ENCODE results near the gene EXOC4.

Gene EXOC4

DNA sequence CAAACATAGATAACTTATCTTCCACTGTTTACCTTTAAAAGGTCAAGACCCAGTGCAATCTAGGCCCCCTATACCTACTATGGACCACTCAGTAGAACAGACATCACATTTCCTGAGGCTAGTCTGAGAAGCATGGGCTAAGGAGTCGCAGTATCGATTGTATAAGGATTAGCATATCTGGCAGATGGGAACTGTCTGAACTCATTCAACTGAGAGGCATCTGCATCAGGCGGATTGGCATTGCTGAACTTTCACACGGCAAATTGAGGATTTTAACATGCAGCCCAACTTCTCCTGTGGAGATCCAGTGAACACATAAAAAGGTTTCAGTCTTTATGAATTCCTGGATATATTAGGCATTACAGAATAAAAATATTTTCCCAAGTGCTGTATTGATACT, 785.1 kb downstream of the EXOC4 start:
- DNase-seq (ENCODE audit: low spot score), result no peak

DNA sequence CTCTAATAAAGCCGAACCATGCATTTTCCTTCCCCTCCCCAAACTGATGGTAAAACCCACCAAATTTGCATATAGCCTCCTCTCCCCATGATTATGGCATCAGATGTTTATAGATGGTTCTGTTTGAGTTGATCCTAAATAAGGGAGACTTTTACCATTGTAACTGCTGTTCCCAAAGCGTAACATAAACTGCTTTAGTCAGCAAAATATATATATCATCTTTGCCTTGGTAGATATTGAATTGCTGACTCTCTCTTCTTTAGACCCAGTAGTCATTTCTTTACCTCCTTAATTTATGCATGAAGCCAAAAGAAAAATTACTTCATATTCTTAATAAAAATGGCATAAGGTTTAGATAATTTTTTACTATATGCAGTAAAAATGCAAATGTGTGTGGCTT, 788.1 kb downstream of the EXOC4 start:
- DNase-seq (ENCODE audit: low spot score), result no peak

DNA sequence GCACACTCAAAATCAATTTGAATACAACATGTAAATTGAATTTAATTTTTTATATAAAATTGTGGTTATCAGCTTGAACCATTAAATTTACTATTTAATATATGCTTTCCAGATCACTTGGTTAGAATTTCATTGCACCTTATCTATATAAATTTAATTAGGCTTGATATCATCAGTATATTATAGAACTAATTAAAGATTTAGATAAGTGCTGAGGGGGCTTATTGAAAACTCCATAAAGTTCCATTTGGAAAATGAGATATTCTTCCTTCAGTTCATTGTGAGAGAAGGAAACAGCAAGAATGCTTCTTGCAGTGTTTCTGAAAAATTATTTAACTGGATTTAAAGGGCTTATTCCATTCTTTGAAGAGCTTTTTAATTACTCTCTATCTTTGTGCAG, 788.6 kb downstream of the EXOC4 start:
- DNase-seq (ENCODE audit: low spot score), result no peak

DNA sequence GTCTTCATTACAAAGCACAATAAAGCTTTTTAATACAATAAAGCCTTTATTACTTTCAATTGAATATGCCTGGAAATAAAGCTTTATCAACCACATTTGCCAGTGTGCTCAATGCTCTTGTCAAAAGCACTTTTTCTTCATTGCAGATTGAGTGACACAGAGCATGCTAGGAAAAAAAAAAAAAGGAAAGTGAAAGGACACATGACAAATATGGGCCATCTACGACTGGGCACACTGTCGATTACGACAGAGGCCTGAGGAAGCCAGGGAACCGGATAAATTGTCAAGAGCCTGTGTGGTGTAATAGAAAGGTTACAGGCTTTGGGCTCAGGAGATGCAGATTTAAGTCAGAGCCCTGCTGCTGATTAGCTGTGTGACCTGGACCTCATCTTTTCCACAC, 789.4 kb downstream of the EXOC4 start:
- DNase-seq (ENCODE audit: low spot score), result no peak

DNA sequence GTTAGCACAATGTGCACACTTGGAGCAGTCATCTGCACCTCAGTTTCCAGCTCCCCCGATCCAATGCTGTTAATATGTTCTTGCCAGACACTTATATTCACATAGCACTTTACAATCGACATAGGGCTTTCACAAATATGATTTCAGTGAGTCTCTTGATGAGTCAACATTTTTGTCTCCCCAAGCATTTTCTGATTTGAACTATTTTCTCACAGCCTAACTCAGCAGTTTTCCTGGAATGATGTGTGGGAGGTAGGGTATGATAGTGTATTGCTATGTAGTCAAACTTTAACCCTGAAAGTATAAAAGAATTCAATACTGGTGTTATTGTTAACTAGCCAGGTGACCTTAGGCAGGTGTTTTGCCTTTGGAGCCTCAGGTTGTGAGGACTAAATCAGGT, 791.8 kb downstream of the EXOC4 start:
- DNase-seq (ENCODE audit: low spot score), result no peak

DNA sequence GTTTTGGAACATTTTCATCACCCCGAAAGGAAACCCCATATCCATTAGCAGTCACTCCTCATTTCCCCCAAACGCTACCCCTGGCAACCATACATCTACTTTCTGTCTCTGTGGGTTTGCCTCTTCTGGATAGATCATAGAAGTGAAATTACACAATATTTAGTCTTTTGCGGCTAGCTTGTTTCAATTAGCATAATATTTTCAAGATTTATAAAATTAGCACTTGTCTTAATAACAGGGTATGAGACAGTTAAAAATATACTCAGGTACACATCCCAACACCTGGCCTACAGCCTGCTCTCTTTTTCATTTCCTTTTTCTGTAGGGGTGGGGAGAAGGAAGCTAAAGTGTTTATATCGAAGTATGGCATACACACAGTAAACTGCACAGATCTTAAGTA, 792.8 kb downstream of the EXOC4 start:
- no peak for DNase-seq (ENCODE audit: low spot score)

DNA sequence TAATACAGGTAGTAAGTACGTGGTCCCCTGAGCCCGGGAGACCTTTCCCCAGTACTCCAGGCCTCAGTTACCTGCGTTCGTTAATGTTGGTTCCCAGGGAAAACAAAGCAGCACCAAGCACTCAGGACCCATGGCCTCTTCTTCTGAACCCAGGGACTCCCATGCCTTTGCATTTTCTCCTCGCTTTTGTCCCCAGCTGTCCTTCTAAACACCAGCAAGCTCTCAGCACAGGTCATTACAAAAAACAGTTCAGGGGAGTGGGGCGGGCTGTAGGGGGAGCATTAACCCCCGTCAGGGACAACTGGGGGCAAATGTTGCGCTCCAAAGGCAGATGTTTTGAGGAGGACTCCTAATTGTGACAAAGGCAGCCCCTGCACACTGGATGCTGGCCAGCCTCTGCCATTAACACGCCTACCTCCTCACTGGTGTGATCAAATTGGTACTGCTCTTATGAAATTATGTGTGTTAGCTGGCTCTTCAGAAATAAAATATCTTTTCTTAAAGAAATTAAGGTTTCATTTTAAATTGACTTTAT, 793.8 kb downstream of the EXOC4 start:
- no peak for DNase-seq (ENCODE audit: low spot score)

DNA sequence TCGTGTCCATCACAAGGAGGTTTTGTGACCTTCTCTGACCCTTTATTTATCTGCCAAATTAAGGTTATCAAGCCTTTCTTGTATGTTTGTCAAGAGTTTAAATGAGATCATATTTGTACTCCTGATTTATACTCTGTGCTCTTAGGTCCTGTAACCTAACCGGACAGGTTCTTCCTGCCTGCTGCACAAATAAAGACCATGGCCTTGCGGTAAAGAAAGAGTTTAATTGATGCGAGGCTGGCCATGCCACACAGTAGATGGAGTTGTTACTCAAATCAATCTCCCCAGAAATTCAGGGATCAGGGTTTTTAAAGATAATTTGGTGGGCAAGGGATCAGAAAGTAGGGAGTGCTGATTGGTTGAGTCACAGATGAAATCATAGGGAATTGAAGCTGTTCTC, 794.8 kb downstream of the EXOC4 start:
- DNase-seq (ENCODE audit: low spot score), result no peak

DNA sequence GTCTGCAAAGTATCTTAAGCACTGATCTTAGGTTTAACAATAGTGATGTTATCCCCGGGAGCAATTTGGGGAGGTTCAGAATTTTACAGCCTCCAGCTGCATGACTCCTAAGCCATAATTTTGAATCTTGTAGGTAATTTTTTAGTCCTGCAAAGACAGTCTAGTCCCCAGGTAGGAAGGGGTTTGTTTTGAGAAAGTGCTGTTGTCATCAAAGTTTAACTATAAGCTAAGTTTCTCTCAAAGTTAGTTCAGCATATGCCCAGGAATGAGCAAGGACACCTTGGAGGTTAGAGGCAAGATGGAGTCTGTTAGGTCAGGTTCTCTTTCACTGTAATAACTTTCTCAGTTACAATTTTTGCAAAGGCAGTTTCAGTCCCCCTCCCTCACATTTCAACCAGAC, 795.3 kb downstream of the EXOC4 start:
- DNase-seq (ENCODE audit: low spot score), result no peak

DNA sequence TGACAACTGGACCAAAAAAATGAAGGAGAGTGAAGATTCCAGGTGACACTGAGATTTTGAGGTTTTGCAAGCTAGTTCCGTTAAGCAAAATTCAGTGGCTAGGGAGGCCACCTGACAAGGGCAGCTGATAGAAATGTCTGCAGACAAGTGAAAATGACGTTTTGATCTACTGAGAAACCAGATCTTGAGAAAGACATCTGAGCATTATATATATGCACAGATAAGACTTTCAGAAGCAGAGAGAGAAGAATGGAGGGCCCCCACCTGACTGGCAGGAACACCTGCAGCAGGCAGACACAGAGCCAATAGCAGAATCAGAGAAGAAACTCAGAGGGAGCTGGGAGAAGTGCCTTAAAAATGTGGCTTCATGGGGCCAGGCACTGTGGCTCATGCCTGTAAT, 798.1 kb downstream of the EXOC4 start:
- no peak for DNase-seq (ENCODE audit: low spot score)

DNA sequence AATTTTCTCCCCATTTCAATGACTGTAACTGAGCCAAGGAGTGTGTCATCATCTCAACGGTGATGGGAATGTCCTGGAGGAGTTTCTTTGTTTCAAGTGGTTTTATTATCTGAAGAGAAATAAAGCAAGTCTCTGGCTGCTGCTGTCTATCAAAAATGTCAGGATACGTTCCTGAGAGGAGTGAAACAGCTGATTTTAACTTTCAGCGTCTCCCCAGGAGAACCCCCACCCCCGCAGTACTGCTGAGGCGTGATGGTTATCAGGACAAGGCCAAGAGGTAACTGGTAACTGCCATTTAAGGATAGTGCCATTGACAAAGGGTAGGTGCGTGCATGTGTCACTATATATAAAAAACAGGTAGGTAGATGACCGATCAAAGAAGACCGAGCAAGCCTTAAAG, 803.9 kb downstream of the EXOC4 start:
- DNase-seq (ENCODE audit: low spot score), result no peak

DNA sequence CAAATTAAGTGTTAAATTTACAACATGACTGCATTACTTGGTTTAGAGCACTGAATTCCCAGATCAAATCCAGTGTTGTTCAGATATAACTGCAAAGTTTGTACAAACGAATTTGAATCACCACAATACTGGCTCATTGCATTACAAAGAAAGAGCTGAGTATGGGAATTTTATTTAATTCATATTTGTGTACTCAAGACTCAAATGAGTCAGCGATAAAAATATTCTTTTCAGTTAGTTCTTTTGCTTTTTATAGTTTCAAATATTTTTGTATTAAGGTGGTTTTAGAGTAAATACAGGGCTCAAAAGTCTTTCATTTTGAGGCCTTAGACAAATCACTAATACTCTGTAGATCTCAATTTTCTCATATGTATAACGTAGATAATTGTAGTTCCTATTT, 805.6 kb downstream of the EXOC4 start:
- DNase-seq (ENCODE audit: low spot score), result no peak

DNA sequence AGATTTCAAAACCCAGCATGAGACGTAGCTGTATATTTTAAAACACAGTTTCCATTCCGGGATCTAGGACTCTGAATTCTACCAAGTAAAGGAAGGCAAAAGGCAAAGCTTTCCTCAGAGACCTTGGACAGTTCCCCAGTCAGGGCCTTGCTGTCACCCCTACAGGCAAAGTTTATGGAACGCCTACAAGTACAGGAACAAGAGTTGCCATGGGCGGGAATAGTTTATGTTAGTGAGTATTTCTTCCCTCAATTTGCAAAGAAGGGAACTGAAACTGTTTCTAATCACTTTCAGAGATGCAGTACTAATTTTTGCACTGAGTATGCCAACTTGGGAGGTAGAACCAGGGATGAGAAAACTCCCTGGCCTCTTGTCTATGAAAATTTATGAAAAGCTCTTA, 806.1 kb downstream of the EXOC4 start:
- no peak for DNase-seq (ENCODE audit: low spot score)

DNA sequence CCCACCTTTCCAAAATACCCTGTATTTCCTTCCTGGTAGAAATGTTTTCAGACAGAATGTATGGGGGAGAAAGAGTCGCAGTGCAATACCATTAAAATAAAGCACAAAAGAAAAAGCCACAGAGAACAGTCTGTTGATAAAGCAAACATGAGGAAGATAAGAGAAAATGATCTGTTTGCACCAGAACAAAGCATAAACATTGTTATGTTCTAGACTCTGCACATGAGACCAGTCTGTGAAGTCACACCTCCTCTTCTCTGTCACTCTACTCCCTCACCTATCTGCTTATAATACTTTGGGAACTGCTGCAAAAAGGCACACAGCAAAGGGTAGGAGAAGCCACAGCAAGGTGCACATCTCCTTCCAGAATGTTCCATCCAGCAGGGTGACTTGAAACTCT, 807.0 kb downstream of the EXOC4 start:
- no peak for DNase-seq (ENCODE audit: low spot score)

DNA sequence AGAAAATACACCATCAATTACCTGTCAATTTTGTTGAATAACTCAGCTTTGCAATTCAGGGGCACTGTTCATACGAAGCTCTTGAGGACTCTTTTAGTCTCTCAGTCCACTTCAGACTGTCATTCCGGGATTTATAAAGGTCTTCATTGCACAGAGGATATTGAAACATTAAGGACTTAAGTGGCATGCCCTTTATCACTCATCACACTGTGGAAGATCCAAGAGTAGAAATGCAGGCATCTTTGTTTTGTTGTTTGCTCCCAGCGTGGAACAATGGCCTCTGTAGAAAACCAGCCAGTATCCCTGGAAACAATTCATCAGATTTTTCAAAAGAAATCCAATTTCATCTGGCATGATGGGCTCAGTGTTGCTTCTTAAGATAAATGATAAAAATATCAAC, 808.0 kb downstream of the EXOC4 start:
- DNase-seq (ENCODE audit: low spot score), result no peak

DNA sequence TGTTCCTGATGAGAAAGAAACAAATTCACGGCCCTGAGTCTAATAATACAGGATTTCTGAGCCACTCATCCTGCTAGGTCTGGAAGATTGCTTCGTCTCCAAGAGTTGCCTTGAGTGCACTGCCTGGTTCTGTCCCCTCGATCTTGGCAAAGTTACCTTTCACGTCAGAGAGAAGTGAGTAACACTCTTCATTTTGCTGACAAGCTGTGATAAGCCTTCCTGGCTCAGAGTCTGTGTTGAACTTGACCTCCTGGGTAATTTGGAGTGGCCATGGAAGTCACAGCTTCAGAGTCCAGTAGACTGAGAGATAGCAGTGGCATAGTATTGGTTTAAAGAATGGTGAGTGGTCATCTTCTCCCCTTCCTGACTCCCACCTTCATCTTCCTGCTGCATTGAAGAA, 809.6 kb downstream of the EXOC4 start:
- DNase-seq (ENCODE audit: low spot score), result no peak

DNA sequence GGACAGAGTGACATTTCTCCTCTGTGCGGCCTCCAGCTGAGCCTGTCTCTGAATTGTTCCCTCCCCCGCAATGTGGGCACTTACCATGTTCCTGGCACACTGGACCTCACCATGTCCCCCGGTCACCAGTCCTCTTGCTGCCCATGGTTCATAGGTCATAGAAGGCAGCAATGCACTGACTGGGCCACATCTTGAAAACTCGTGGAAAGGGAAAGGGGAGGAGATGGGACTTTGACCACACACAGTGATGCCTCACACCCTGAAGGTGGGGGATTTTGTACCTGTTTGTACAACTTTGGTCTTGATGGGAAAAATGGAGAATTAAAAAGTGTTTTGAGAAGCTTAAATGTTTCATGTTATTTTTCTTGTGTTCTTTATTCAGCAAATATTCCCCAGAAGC, 812.5 kb downstream of the EXOC4 start:
- no peak for DNase-seq (ENCODE audit: low spot score)

DNA sequence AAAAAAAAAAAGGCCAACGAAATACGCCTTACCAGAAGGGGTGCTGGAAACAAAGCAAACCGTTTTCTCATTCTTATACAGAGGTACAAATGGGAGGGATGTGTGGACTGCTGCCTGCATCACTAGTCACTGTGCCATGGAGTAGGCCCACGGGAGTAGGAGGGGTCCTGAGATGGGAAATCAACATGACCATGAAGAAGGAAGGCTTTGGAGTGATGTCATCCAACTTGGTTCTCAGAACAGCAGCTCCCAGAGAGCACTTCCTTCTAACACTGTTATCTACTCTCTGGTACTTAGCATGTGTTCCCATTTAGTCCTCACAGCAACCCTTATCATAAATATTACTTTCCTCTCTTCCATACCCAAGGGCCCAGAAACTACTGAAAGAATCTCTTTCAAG, 814.3 kb downstream of the EXOC4 start:
- no peak for DNase-seq (ENCODE audit: low spot score)

DNA sequence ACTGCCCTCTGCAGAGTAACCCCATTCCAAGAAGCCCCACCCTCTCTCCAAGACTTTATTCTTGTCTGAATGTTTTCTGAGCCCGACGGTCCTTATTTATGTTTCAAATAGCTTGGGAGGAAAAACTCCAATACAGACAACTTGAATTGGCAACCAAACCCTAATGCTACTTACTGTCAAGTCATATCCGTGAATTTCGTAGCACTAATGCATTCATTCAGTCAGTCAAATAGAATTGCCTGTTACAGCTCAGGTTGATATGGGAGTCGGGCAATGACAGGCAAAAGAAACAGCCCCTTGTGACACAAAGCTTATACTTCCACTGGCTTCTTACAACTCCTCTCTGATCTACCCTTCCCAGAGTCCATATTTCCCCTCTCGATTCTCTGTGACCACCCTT, 815.8 kb downstream of the EXOC4 start:
- DNase-seq (ENCODE audit: low spot score), result no peak

DNA sequence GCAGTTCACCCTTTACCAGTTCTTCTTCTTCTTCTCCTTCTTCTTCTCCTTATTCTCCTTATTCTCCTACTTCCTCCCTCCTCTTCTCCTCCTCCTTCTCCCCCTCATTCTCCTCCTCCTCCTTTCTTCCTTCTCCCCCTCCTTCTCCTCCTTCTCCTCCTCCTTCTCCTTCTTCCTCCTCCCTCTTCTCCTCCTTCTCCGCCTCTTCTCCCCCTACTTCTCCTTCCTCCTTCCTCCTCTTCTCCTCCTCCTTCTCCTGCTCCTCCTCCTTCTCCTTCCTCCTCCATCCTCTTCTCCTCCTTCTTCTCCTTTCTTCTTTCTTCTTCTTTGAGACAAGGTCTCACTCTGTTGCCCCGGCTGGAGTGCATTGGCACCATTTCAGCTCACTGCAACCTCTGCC, 816.3 kb downstream of the EXOC4 start:
- DNase-seq (ENCODE audit: low spot score), result no peak

DNA sequence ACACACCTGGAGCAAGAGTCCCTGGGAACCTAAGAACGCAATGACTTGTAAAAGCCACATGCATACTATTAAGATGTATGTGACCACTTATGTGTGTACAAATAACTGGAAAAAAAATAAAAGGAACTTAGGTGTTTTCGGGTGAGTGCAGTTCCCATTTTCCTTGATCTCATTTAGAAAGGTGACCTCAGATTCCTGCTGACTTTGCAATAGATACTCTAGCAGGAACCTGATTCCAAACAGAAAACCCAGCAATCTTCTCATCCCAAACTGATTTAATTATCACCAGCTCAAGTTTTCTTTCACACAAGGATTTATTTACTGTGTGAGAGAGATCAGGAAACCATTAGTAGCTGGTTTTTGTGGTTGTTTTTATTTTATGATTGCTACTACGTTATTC, 817.8 kb downstream of the EXOC4 start:
- no peak for DNase-seq (ENCODE audit: low spot score)

DNA sequence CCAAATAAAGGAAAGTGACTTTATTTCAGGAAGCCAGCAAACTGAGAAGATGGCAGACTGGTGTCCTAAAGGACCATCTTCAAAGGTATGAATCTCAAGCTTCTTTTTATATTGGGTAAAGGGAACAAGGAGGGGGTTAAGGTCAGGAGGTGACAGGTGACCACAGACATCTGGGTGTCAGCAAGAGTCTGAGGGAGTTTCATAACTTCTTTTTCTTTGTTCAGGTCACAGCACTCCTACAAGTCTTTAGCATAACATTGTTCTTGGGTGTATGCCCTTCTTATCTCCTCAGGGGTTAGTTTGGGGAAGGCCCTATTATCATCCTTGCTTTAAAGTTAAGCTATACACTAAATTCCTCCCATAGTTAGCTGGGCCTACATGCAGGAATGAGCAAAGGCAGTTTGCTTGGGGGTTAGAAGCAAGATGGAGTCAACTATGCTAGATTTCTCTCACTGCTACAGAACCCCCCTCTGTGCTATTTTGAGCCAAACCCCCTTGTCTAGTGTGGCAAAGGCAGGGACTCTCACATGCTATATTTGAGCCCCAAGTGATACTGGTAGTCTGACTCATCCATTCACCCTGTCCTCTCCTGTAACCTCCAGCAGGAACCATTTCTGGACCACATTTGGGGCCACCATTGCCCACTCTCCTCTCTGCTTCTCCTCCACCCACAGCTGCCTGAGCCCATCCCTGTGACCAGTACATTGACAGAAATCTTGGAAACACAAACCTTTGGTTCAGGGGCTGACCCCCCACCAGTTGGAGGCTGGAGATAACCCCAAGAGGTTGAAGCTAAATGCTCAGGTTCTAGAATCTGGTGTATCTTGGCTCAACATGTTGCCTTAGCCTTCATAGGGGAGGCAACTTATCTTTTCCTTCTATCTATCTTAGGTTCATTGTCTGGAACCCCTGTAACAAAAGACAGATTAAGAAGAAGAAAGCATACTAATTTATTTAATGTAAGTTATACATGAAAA, 818.8 kb downstream of the EXOC4 start:
- DNase-seq (ENCODE audit: low spot score), result no peak

DNA sequence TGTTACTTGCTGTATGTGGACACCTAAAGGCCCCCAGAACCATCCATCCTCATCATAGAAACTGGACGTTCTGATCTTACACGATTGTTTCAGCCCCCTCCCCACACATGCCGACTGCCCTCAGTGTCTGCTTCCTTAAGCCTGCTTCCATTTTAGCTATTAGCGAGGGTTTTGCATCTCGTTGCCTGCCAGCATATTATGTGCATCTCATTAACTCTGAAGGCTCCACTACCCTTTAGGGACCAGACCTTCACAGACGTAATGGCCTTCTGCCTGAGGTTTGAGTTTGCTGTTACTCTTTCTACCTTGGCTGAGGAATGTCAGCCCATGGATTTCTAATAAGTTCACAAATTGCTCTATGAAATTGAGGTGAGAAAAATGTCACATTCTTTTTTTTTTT, 820.4 kb downstream of the EXOC4 start:
- no peak for DNase-seq (ENCODE audit: low spot score)

DNA sequence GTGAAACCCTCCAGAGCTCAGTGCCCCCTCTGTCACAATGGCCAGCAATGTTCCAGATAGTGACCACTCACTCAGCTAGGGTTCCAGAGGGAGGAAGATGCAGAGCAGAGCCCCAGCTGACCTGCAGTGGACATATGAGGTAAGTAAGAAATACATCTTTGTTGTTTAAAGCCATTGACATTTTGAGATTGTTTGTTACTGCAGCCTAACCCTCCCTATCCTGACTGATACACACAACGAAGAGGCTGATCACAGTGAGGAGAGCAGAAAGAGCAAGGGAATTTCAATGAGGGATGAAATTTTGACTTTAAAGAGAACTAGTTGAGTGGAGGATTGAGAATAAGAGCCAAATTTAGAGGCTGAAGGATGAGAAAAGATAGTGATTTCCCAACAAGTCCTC, 822.9 kb downstream of the EXOC4 start:
- no peak for DNase-seq (ENCODE audit: low spot score)
